Testis (tissue), 2 donors: Measurements from ENCODE around the gene ADAM17.

ENCODE experiments used
- CTCF ChIP-seq, 3 experiments: fragments of 450-650 bp in 2 of 3; fragments of 200-600 bp in 1 of 3; sonication (generic) in 1 of 3; IDR thresholded peaks; one replicate each; pipeline ENCODE4 v1.5.1; 2016 to 2019; ENCODE audit warnings: antibody characterized with exemption in 3 of 3, mild to moderate bottlenecking in 2 of 3, moderate library complexity in 1 of 3
- POLR2A ChIP-seq: fragments of 450-650 bp; IDR thresholded peaks from one replicate; pipeline ENCODE4 v1.6.1; 2017; ENCODE audit warnings: antibody characterized with exemption, mild to moderate bottlenecking, moderate library complexity

GRCh38 chr2:9472511-9472910, 83.1 kb downstream of the ADAM17 start:
- TF ChIP-seq CTCF (IDR thresholded peaks at IDR 0.05), result no peak
- no peak for TF ChIP-seq POLR2A
